Psoas muscle (tissue), 8 donors: ENCODE results near the gene SORBS2. TPM values are rescaled to one million over a fixed set of nuclear protein-coding genes. Genes with fewer than 3 reads are reported as not detected.
A peak's percentile ranks its signal among the peaks of the same experiment; 100 is the strongest.

ENCODE experiments used
- ATAC-seq, 4 donors: fragments of 200-7000 bp; cut with Tn5 transposase; one replicate each; pipeline ENCODE4 v1.9.1; 2020; ENCODE audit warnings: moderate library complexity in 3 of 4, mild to moderate bottlenecking in 2 of 4
- DNase-seq, 2 donors: peaks; one replicate each; pipeline ENCODE4 v3.0.0-alpha.2; 2020
- H3K27ac ChIP-seq: fragments of 200-600 bp; one replicate; pipeline ENCODE4 v1.8.0; 2022
- H3K27me3 ChIP-seq, 3 donors: fragments of 200-600 bp in 1 of 3; one replicate each; pipeline versions ENCODE4 v1.6.1 to v1.8.0; 2013 to 2022; ENCODE audit warnings: low read length in 2 of 3, mild to moderate bottlenecking in 2 of 3, moderate library complexity in 1 of 3; ENCODE audit not compliant: insufficient read depth in 3 of 3
- H3K36me3 ChIP-seq, 2 donors: fragments of 200-600 bp in 1 of 2; one replicate each; pipeline versions ENCODE4 v1.6.1 to v1.8.0; 2013 to 2022; ENCODE audit warnings: low read depth in 1 of 2, mild to moderate bottlenecking in 1 of 2, moderate library complexity in 1 of 2; ENCODE audit not compliant: insufficient read depth in 1 of 2
- H3K4me1 ChIP-seq: fragments of 200-600 bp; one replicate; pipeline ENCODE4 v1.8.0; 2022
- H3K4me3 ChIP-seq: fragments of 200-600 bp; one replicate; pipeline ENCODE4 v1.8.0; 2022; ENCODE audit warnings: mild to moderate bottlenecking
- H3K9me3 ChIP-seq: fragments of 200-600 bp; one replicate; pipeline ENCODE4 v1.8.0; 2022
- WGBS, 3 donors: extraction: QIAGEN DNeasy Blood & Tissue Kit; methylation state at CpG; one replicate each; pipeline versions ENCODE4 v1.1.6 to v1.1.7; 2013; 5-methylcytosine and 5-hydroxymethylcytosine counted together
- intact Hi-C, 2 donors: fragments of 100-400 bp; cut with DNase I; formaldehyde crosslinking; loops; one replicate each; pipeline versions ENCODE4 v1.11.0 to v1.14.2; 2022
- polyA plus RNA-seq, 3 donors: library from polyadenylated mRNA; stranded (reverse); fragments of 200-250 nt; gene quantifications; one replicate each; pipeline ENCODE4 v1.2.3, GENCODE V29; 2013
- total RNA-seq, 4 donors: library from RNA; stranded (reverse); fragmentation: NEBNext Ultra II Directional in 2 of 4; extraction: Animal tissue kit (Norgen Biotek cat#: 25700) in 2 of 4; gene quantifications; one replicate each; pipeline versions ENCODE4 v1.2.1 to v1.2.4, GENCODE V29; 2021 to 2023
- TF ChIP-seq, protein P1 (sequence below): fragments of 200-600 bp; IDR thresholded peaks from one replicate; pipeline ENCODE4 v1.8.0; 2022; ENCODE audit warnings: antibody characterized with exemption
- donor health status: healthy with polysubstance abuse.
- donor health status: DM: no; HTN: no; CAD: no; lungs with moderate emphysema.
- donor health status: Bipolar disorder and iron deficiency.
- donor health status: healthy.
- donor health status: DM: yes; HTN: yes; CAD: no.
- donor health status: DM: no; HTN: no; CAD: no.
- donor health status: DM: no; HTN: no; CAD: no.
- donor health status: DM: yes; HTN: yes; CAD: no.

Gene SORBS2
- total and polyA plus RNA-seq, 7 donors = 2.5 to 30.4 (median 7.2) TPM

DNA sequence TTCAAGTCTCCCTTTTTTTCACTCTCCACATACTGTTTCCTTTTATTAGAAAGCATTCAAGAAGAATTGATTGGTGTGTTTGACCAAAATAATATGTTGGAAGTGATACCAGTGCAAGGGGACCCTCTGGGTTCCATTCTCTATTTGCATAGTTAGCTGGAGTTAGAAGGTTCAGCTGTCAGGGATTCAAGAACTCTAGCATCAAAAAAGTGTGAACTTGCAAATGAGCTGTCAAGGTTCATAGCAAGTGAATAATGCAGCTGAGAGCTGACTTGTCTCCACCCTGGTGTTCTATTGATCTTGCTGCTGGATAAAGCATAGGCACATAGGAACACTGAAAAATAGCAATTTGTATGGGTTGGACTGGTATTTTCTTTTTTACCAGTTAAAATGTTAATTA, 73.2 kb downstream of the SORBS2 start:
- DNase-seq (no peak), ATAC-seq (no peak)
- Histone ChIP-seq H3K27me3 (no peaks in the 10 kb centered on the region), H3K27ac (no peak overlapping the region), H3K4me3 (no peak overlapping the region), H3K9me3 (no peaks in the 10 kb centered on the region), H3K36me3 (no peaks in the 10 kb centered on the region), H3K4me1 (no peaks in the 10 kb centered on the region)
- TF ChIP-seq, protein P1, sequence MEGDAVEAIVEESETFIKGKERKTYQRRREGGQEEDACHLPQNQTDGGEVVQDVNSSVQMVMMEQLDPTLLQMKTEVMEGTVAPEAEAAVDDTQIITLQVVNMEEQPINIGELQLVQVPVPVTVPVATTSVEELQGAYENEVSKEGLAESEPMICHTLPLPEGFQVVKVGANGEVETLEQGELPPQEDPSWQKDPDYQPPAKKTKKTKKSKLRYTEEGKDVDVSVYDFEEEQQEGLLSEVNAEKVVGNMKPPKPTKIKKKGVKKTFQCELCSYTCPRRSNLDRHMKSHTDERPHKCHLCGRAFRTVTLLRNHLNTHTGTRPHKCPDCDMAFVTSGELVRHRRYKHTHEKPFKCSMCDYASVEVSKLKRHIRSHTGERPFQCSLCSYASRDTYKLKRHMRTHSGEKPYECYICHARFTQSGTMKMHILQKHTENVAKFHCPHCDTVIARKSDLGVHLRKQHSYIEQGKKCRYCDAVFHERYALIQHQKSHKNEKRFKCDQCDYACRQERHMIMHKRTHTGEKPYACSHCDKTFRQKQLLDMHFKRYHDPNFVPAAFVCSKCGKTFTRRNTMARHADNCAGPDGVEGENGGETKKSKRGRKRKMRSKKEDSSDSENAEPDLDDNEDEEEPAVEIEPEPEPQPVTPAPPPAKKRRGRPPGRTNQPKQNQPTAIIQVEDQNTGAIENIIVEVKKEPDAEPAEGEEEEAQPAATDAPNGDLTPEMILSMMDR = no peak
- intact Hi-C loops = no loop called here

DNA sequence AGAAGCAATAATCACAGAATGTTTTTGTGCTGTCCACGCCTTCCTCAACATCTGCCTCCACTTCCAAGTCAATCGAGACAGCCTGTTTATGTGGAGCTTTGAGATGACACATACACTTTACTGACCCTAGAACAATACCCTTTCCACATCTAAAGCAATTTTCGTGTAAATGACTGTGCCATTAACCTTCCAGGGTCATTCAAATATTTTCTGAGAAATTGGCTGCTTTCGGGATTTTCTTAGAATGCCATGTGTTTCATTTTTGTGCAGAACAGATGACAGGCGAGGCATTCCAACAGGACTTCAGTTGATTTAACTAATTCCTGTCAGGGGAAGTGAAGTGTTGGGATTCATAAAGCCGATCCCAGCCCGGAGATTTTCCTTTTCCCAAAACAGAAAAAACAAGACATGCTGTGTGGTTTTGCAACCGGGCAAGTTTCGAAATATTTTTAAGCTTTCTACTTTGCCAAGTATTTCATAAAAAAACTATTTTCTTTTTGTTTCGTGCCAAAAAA, 73.9 kb downstream of the SORBS2 start:
- intact Hi-C loops = no loop called here
- H3K4me1 ChIP-seq = no peaks in the 10 kb centered on the region

DNA sequence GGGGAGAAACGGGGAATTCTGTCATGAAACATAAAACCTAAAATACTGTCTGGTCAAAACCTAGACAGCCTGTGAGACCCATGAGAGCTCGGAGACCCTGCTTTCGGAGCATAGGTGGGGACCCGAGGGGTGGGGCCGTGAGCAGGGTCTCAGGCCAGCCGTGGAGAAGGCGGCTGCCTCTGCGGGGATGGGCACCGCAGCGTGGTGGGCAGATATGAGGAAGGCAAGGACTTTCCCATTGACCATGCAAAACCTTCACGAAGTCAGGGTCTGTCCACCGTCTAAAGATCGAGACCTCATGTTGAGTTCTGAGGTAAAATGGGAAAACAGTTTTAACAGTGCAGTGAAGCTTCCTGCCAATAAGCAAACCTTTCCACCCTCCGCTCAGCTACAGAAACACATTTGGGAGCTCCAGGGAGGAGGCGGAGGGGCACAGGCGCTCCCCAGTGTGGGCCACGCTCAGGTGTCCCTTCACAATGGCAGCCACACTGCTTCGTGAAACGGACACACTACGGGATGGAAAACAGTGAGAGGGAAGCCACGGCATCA, 74.4 kb downstream of the SORBS2 start:
- DNase-seq = no peak
- Histone ChIP-seq H3K27ac (peak overlapping the region; percentile 18), H3K27me3 (no peaks in the 10 kb centered on the region), H3K9me3 (no peaks in the 10 kb centered on the region), H3K4me1 (no peaks in the 10 kb centered on the region), H3K36me3 (no peaks in the 10 kb centered on the region), H3K4me3 (peak overlapping the region; percentile 19)
- TF ChIP-seq, protein P1 = no peak
- intact Hi-C loops = no loop called here
- peak in 1 of 4 donors; percentile 30 for ATAC-seq
- 68 to 77% (median 71%) methylated on average over 21 of the region's 21 CpGs for WGBS, 3 donors

More for the DNA sequence above, 73.9 kb downstream of the SORBS2 start:
- 20 to 40% (median 27%) methylated on average over 10 of the region's 10 CpGs for WGBS, 3 donors
- peak in 2 of 4 donors; percentile 33 to 49 for ATAC-seq
- TF ChIP-seq, protein P1 = no peak
- no peaks in the 10 kb centered on the region for H3K36me3 ChIP-seq
- DNase-seq = no peak
- H3K27me3 ChIP-seq = no peaks in the 10 kb centered on the region
- peak overlapping the region; percentile 18 for H3K27ac ChIP-seq
- H3K4me3 ChIP-seq = peak overlapping the region; percentile 19
- no peaks in the 10 kb centered on the region for H3K9me3 ChIP-seq

DNA sequence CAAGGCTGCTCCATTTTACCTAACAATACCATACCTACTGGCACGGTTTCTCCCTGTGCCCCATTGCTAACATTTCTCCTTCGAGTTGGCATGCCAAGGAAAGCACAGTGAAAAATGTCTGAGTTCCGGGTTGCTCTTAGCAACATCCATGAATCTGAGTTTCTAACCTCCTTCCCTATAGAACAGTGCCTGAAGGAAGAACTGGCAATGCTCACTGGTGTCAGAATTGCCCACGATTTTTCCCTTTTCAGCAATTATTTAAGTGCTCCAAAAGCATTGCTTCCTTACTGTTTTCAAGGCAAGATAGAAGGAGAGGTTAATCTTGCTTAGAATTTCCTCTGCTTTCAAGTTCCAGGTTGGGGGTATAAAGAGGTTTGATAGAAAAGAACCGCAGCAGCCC, 75.1 kb downstream of the SORBS2 start:
- no peak overlapping the region for H3K4me3 ChIP-seq
- intact Hi-C loops = no loop called here
- TF ChIP-seq, protein P1 = no peak
- no peaks in the 10 kb centered on the region for H3K4me1 ChIP-seq
- ATAC-seq = no peak
- H3K27ac ChIP-seq = no peak overlapping the region
- no peak for DNase-seq
- H3K27me3 ChIP-seq = no peaks in the 10 kb centered on the region
- no peaks in the 10 kb centered on the region for H3K9me3 ChIP-seq
- H3K36me3 ChIP-seq = no peaks in the 10 kb centered on the region
- WGBS, 3 donors = 74 to 84% (median 79%) methylated on average over 5 of the region's 5 CpGs

DNA sequence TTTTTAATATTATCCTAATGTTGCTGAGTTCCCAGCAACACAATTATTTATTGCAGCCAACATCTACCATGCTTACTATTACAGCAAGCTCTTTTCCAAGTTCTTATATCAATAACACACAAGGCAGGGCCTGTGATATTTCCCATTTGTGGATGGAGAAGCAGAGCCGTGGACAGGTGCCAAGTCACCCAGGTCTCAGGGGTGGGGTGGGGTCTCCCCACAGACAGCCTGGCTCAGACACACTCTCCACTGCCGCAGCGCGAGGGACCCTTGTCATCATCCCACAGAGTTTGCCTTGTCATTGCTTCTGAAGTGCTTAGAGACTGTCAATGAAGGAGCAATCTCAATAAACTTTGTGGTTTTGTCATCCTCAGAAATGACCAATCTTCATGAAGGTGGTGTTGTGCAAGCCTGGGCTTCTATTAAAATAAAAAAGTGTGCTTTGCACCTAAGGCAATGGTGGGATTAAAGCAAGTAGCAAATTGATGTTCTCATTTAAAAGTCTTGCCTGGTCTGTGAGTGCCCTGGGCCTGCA, 76.1 kb downstream of the SORBS2 start:
- H3K4me3 ChIP-seq = no peak overlapping the region
- TF ChIP-seq, protein P1 = no peak
- 81 to 98% (median 92%) methylated on average over 4 of the region's 4 CpGs for whole genome bisulfite sequencing, 3 donors
- no peaks in the 10 kb centered on the region for H3K36me3 ChIP-seq
- H3K9me3 ChIP-seq = no peaks in the 10 kb centered on the region
- ATAC-seq (no peak), DNase-seq (no peak)
- intact Hi-C loops = no loop called here
- H3K4me1 ChIP-seq = no peaks in the 10 kb centered on the region
- H3K27ac ChIP-seq = no peak overlapping the region
- H3K27me3 ChIP-seq = no peaks in the 10 kb centered on the region
